ENCODE data around the gene KCNH5.

KCNH5 gene

GRCh38 chr14:62710811-62711210, 334.4 kb downstream of the KCNH5 start:
- TF ChIP-seq TAF1 (IDR thresholded peaks at IDR 0.05; ENCODE audit: borderline replicate concordance, insufficient read depth, low read length), result no peak
- no peak for TF ChIP-seq POLR2AphosphoS5 (IDR thresholded peaks at IDR 0.05; ENCODE audit: low read depth, low read length)
- TF ChIP-seq SIN3A (IDR thresholded peaks at IDR 0.05; ENCODE audit: borderline replicate concordance, insufficient read depth, low read length), result no peak
- TF ChIP-seq FOXP2 (optimal IDR thresholded peaks at IDR 0.05; ENCODE audit: borderline replicate concordance, extremely low read depth, extremely low read length, insufficient read depth), result no peak
- TF ChIP-seq, protein P1, sequence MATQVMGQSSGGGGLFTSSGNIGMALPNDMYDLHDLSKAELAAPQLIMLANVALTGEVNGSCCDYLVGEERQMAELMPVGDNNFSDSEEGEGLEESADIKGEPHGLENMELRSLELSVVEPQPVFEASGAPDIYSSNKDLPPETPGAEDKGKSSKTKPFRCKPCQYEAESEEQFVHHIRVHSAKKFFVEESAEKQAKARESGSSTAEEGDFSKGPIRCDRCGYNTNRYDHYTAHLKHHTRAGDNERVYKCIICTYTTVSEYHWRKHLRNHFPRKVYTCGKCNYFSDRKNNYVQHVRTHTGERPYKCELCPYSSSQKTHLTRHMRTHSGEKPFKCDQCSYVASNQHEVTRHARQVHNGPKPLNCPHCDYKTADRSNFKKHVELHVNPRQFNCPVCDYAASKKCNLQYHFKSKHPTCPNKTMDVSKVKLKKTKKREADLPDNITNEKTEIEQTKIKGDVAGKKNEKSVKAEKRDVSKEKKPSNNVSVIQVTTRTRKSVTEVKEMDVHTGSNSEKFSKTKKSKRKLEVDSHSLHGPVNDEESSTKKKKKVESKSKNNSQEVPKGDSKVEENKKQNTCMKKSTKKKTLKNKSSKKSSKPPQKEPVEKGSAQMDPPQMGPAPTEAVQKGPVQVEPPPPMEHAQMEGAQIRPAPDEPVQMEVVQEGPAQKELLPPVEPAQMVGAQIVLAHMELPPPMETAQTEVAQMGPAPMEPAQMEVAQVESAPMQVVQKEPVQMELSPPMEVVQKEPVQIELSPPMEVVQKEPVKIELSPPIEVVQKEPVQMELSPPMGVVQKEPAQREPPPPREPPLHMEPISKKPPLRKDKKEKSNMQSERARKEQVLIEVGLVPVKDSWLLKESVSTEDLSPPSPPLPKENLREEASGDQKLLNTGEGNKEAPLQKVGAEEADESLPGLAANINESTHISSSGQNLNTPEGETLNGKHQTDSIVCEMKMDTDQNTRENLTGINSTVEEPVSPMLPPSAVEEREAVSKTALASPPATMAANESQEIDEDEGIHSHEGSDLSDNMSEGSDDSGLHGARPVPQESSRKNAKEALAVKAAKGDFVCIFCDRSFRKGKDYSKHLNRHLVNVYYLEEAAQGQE (IDR thresholded peaks at IDR 0.05; ENCODE audit: insufficient read depth in 1 of 2, low read depth in 2 of 2, low read length in 2 of 2), result no peak

DNA sequence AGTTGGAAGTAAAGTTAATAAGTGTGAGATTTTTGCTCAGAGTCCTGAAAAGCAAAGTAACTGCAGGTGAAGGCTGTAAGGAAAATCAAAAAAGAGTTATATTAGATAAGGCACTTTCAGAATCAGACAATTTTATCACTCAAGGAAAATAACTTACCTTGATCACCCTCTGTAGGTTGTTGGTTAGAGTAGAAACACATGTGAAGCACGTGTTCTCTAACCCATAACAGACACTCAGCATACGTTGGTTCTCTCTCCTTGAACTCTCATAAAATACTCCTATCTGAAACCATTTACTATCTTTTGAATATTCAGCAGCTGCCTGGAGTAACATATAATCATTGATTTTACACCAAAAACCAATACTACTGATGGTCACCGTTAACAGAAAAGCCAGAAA, 335.5 kb downstream of the KCNH5 start:
- no peak for TF ChIP-seq POLR2AphosphoS5 (IDR thresholded peaks at IDR 0.05; ENCODE audit: low read depth, low read length)
- TF ChIP-seq, protein P1 (IDR thresholded peaks at IDR 0.05; ENCODE audit: insufficient read depth in 1 of 2, low read depth in 2 of 2, low read length in 2 of 2), result no peak
- TF ChIP-seq TAF1 (IDR thresholded peaks at IDR 0.05; ENCODE audit: borderline replicate concordance, insufficient read depth, low read length), result no peak
- no peak for TF ChIP-seq FOXP2 (optimal IDR thresholded peaks at IDR 0.05; ENCODE audit: borderline replicate concordance, extremely low read depth, extremely low read length, insufficient read depth)
- TF ChIP-seq SIN3A (IDR thresholded peaks at IDR 0.05; ENCODE audit: borderline replicate concordance, insufficient read depth, low read length), result no peak

GRCh38 chr14:62706217-62706616, 339.0 kb downstream of the KCNH5 start:
- TF ChIP-seq TAF1 (IDR thresholded peaks at IDR 0.05; ENCODE audit: borderline replicate concordance, insufficient read depth, low read length) (no peak), POLR2AphosphoS5 (IDR thresholded peaks at IDR 0.05; ENCODE audit: low read depth, low read length) (no peak), SIN3A (IDR thresholded peaks at IDR 0.05; ENCODE audit: borderline replicate concordance, insufficient read depth, low read length) (no peak), FOXP2 (optimal IDR thresholded peaks at IDR 0.05; ENCODE audit: borderline replicate concordance, extremely low read depth, extremely low read length, insufficient read depth) (no peak)
- TF ChIP-seq, protein P1 (IDR thresholded peaks at IDR 0.05; ENCODE audit: insufficient read depth in 1 of 2, low read depth in 2 of 2, low read length in 2 of 2), result no peak

DNA sequence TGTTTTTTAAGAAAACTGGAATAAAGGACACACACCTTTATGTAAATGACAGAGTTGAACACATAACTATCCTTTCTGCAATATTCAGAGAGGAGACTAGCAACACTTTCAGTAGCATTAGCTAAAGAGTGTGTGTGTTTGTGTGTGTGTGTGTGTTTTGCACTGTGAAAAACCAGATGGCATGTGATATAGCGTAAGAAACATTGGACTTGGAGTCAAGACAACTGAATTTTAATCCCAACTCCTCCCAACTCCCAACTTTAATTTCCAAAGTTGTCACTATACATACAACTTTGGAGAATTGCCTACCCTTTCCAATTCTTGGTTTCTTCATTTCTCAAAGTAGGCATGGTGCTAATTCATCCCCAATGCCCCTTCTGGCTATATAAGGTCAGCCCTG, 347.8 kb downstream of the KCNH5 start:
- TF ChIP-seq, protein P1 (IDR thresholded peaks at IDR 0.05; ENCODE audit: insufficient read depth in 1 of 2, low read depth in 2 of 2, low read length in 2 of 2), result no peak
- no peak for TF ChIP-seq FOXP2 (optimal IDR thresholded peaks at IDR 0.05; ENCODE audit: borderline replicate concordance, extremely low read depth, extremely low read length, insufficient read depth)
- no peak for TF ChIP-seq TAF1 (IDR thresholded peaks at IDR 0.05; ENCODE audit: borderline replicate concordance, insufficient read depth, low read length)
- TF ChIP-seq SIN3A (IDR thresholded peaks at IDR 0.05; ENCODE audit: borderline replicate concordance, insufficient read depth, low read length), result no peak
- TF ChIP-seq POLR2AphosphoS5 (IDR thresholded peaks at IDR 0.05; ENCODE audit: low read depth, low read length), result no peak

DNA sequence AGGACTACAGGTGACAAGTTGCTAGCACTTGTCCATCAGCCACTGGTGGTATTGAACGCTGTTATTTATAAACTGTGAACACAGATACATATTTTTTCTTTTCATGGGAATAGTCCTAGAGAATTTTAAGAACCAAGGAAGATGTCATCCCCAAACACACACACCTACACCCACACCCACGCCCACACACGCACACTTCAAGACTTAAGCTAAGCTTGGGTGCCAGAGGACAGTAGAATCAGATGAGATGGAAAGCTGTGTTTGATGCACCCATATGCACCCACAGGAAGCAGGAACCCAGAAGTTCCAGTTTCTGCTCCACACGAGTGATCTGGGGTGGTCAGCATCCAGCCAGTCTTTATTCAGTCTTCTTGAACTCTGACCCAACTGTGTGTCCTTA, 348.3 kb downstream of the KCNH5 start:
- TF ChIP-seq POLR2AphosphoS5 (IDR thresholded peaks at IDR 0.05; ENCODE audit: low read depth, low read length), result no peak
- TF ChIP-seq, protein P1 (IDR thresholded peaks at IDR 0.05; ENCODE audit: insufficient read depth in 1 of 2, low read depth in 2 of 2, low read length in 2 of 2), result no peak
- no peak for TF ChIP-seq TAF1 (IDR thresholded peaks at IDR 0.05; ENCODE audit: borderline replicate concordance, insufficient read depth, low read length)
- no peak for TF ChIP-seq SIN3A (IDR thresholded peaks at IDR 0.05; ENCODE audit: borderline replicate concordance, insufficient read depth, low read length)
- TF ChIP-seq FOXP2 (optimal IDR thresholded peaks at IDR 0.05; ENCODE audit: borderline replicate concordance, extremely low read depth, extremely low read length, insufficient read depth), result no peak
